ENCODE measurements around the gene GALM. TPM values are rescaled to one million over a fixed set of nuclear protein-coding genes. Genes with fewer than 3 reads are reported as not detected.

GALM gene
- total and polyA plus RNA-seq, 2 of the 13 experiments (the other 11 are each of a cell fraction or from before 2014, with no cell fraction given) = 65.5 to 90.0 TPM

GRCh38 chr2:38731684-38732221 is 65.8 kb downstream of the GALM start (continued):
- no peak for TF ChIP-seq PCBP2 (optimal IDR thresholded peaks at IDR 0.05; ENCODE audit: low read depth, low read length, poor library complexity, severe bottlenecking)
- peak; percentile 84 for TF ChIP-seq HIC2 (CRISPR knock-in tag; IDR thresholded peaks at IDR 0.05; ENCODE audit: low read depth)
- no peak for TF ChIP-seq ZNF563 (CRISPR knock-in tag; IDR thresholded peaks at IDR 0.05)
- TF ChIP-seq CERS6 (CRISPR knock-in tag; IDR thresholded peaks at IDR 0.05) = no peak
- peak; percentile 44; the same call in 1 of the 2 replicates for TF ChIP-seq ZNF609 (CRISPR knock-in tag; IDR thresholded peaks at IDR 0.05; ENCODE audit: borderline replicate concordance)
- peak; percentile 15 for TF ChIP-seq TBL1XR1 (IDR thresholded peaks at IDR 0.05; ENCODE audit: borderline replicate concordance, low read length, partially characterized antibody)
- TF ChIP-seq ATF7 (IDR thresholded peaks at IDR 0.05) = no peak
- TF ChIP-seq ATF7 (CRISPR knock-in tag; IDR thresholded peaks at IDR 0.05) = no peak; the same call in 1 of the 2 replicates
- TF ChIP-seq TRAFD1 (CRISPR knock-in tag; IDR thresholded peaks at IDR 0.05; ENCODE audit: borderline replicate concordance) = no peak; the same call in 1 of the 2 replicates
- no peak for TF ChIP-seq ZNF557 (CRISPR knock-in tag; IDR thresholded peaks at IDR 0.05)
- TF ChIP-seq SMARCE1 (IDR thresholded peaks at IDR 0.05; ENCODE audit: borderline replicate concordance) = no peak
- TF ChIP-seq ZNF629 (CRISPR knock-in tag; conservative IDR thresholded peaks at IDR 0.05) = no peak
- no peak for TF ChIP-seq ZNF207 (IDR thresholded peaks at IDR 0.05; ENCODE audit: borderline replicate concordance)
- no peak for TF ChIP-seq ZNF781 (CRISPR knock-in tag; IDR thresholded peaks at IDR 0.05; ENCODE audit: borderline replicate concordance, not compliant biosample characterization)
- TF ChIP-seq, protein P1, sequence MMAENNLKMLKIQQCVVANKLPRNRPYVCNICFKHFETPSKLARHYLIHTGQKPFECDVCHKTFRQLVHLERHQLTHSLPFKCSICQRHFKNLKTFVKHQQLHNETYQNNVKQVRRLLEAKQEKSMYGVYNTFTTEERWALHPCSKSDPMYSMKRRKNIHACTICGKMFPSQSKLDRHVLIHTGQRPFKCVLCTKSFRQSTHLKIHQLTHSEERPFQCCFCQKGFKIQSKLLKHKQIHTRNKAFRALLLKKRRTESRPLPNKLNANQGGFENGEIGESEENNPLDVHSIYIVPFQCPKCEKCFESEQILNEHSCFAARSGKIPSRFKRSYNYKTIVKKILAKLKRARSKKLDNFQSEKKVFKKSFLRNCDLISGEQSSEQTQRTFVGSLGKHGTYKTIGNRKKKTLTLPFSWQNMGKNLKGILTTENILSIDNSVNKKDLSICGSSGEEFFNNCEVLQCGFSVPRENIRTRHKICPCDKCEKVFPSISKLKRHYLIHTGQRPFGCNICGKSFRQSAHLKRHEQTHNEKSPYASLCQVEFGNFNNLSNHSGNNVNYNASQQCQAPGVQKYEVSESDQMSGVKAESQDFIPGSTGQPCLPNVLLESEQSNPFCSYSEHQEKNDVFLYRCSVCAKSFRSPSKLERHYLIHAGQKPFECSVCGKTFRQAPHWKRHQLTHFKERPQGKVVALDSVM (CRISPR knock-in tag; IDR thresholded peaks at IDR 0.05) = peak; percentile 20; the same call in 1 of the 2 replicates
- TF ChIP-seq, protein P2, sequence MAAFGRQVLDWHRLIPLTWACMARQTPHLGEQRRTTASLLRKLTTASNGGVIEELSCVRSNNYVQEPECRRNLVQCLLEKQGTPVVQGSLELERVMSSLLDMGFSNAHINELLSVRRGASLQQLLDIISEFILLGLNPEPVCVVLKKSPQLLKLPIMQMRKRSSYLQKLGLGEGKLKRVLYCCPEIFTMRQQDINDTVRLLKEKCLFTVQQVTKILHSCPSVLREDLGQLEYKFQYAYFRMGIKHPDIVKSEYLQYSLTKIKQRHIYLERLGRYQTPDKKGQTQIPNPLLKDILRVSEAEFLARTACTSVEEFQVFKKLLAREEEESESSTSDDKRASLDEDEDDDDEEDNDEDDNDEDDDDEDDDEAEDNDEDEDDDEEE (CRISPR knock-in tag; IDR thresholded peaks at IDR 0.05) = no peak

Measured in HepG2 (cell line).